Duodenal mucosa (tissue), 2 donors: Measurements from ENCODE around the gene SLC26A3.

Experiments
- H3K27ac ChIP-seq: one replicate; pipeline ENCODE4 v1.7.0; 2013; ENCODE audit warnings: low read depth, low read length
- H3K27me3 ChIP-seq, 2 donors: one replicate each; pipeline ENCODE4 v1.7.0; 2013; ENCODE audit warnings: low read length in 2 of 2, control low read depth in 1 of 2; ENCODE audit not compliant: insufficient read depth in 2 of 2, control insufficient read depth in 1 of 2
- H3K36me3 ChIP-seq, 2 donors: one replicate each; pipeline ENCODE4 v1.7.0; 2013; ENCODE audit warnings: low read length in 2 of 2, control low read depth in 1 of 2; ENCODE audit not compliant: insufficient read depth in 2 of 2, control insufficient read depth in 1 of 2
- H3K4me1 ChIP-seq, 2 donors: one replicate each; pipeline ENCODE4 v1.7.0; 2013; ENCODE audit warnings: low read length in 2 of 2, control low read depth in 1 of 2; ENCODE audit not compliant: insufficient read depth in 2 of 2, control insufficient read depth in 1 of 2
- H3K4me3 ChIP-seq, 2 donors: one replicate each; pipeline ENCODE4 v1.7.0; 2013; ENCODE audit warnings: low read length in 2 of 2, low read depth in 1 of 2
- H3K9ac ChIP-seq, 2 donors: one replicate each; pipeline ENCODE4 v1.7.0; 2013; ENCODE audit warnings: low read length in 2 of 2, low read depth in 1 of 2
- H3K9me3 ChIP-seq, 2 donors: one replicate each; pipeline ENCODE4 v1.7.0; 2013; ENCODE audit warnings: low read length in 2 of 2, control low read depth in 1 of 2; ENCODE audit not compliant: control insufficient read depth in 1 of 2

The SLC26A3 gene

GRCh38 chr7:107768263-107768662, 34.8 kb downstream of the SLC26A3 start:
- Histone ChIP-seq H3K9me3 (no peaks in the 10 kb centered on the region), H3K27ac (no peak overlapping the region), H3K27me3 (no peaks in the 10 kb centered on the region), H3K4me3 (no peak overlapping the region), H3K4me1 (no peaks in the 10 kb centered on the region), H3K9ac (no peak overlapping the region), H3K36me3 (peaks cover 16 to 34% of the 10 kb centered on the region in 2 donors)

- Histone ChIP-seq H3K27ac (no peak overlapping the region), H3K27me3 (no peaks in the 10 kb centered on the region), H3K4me1 (no peaks in the 10 kb centered on the region), H3K4me3 (no peak overlapping the region), H3K9ac (no peak overlapping the region), H3K9me3 (no peaks in the 10 kb centered on the region), H3K36me3 (peaks cover 16 to 32% of the 10 kb centered on the region in 2 donors)
Measured at GRCh38 chr7:107767391-107767790, 35.6 kb downstream of the SLC26A3 start.

- peaks cover 30 to 51% of the 10 kb centered on the region in 2 donors for H3K36me3 ChIP-seq
Measured at GRCh38 chr7:107758667-107759066, 44.4 kb downstream of the SLC26A3 start.

GRCh38 chr7:107754642-107755041, 48.4 kb downstream of the SLC26A3 start:
- H3K9ac ChIP-seq: no peak overlapping the region
- no peaks in the 10 kb centered on the region for H3K9me3 ChIP-seq
- no peaks in the 10 kb centered on the region for H3K27me3 ChIP-seq
- no peaks in the 10 kb centered on the region for H3K4me1 ChIP-seq
- no peak overlapping the region for H3K27ac ChIP-seq
- H3K4me3 ChIP-seq: no peak overlapping the region
- H3K36me3 ChIP-seq: peaks cover 31 to 67% of the 10 kb centered on the region in 2 donors

More at GRCh38 chr7:107758667-107759066, 44.4 kb downstream of the SLC26A3 start:
- Histone ChIP-seq H3K9ac (no peak overlapping the region), H3K9me3 (no peaks in the 10 kb centered on the region), H3K27ac (no peak overlapping the region), H3K4me1 (no peaks in the 10 kb centered on the region), H3K4me3 (no peak overlapping the region), H3K27me3 (no peaks in the 10 kb centered on the region)

GRCh38 chr7:107751113-107751512, 51.9 kb downstream of the SLC26A3 start:
- Histone ChIP-seq H3K4me3 (no peak overlapping the region), H3K36me3 (peaks cover 12 to 46% of the 10 kb centered on the region in 2 donors), H3K27ac (no peak overlapping the region), H3K27me3 (no peaks in the 10 kb centered on the region), H3K9me3 (no peaks in the 10 kb centered on the region), H3K4me1 (peaks cover under 1 to 4% of the 10 kb centered on the region in 2 donors), H3K9ac (no peak overlapping the region)

- Histone ChIP-seq H3K4me3 (no peak overlapping the region), H3K27me3 (no peaks in the 10 kb centered on the region), H3K9ac (no peak overlapping the region), H3K27ac (no peak overlapping the region), H3K9me3 (no peaks in the 10 kb centered on the region), H3K4me1 (peaks cover 19 to 26% of the 10 kb centered on the region in 2 donors), H3K36me3 (peaks cover 6 to 21% of the 10 kb centered on the region in 2 donors)
Measured at GRCh38 chr7:107746006-107746405, 57.0 kb downstream of the SLC26A3 start.

- peak overlapping the region; percentile 97 for H3K27ac ChIP-seq
Measured at GRCh38 chr7:107744345-107744750, 58.7 kb downstream of the SLC26A3 start.

GRCh38 chr7:107743567-107744344, 59.3 kb downstream of the SLC26A3 start, which contains the start of gene CBLL1:
Gene CBLL1 (plus strand): TSS chr7:107744142. CDS start chr7:107744164, 22 bp downstream.
- H3K4me1 ChIP-seq: peaks cover 19 to 26% of the 10 kb centered on the region in 2 donors

More at GRCh38 chr7:107744345-107744750, 58.7 kb downstream of the SLC26A3 start:
- Histone ChIP-seq H3K4me3 (peak overlapping the region; percentile 96 to 100), H3K9me3 (no peaks in the 10 kb centered on the region), H3K36me3 (peaks cover 0 to 7% of the 10 kb centered on the region in 2 donors), H3K4me1 (peaks cover 19 to 26% of the 10 kb centered on the region in 2 donors), H3K9ac (peak overlapping the region; percentile 93 to 97), H3K27me3 (no peaks in the 10 kb centered on the region)

GRCh38 chr7:107742678-107743566, 60.1 kb downstream of the SLC26A3 start:
- Histone ChIP-seq H3K9me3 (no peaks in the 10 kb centered on the region), H3K27ac (peak overlapping the region; percentile 97), H3K36me3 (no peaks in the 10 kb centered on the region)

More at GRCh38 chr7:107743567-107744344, 59.3 kb downstream of the SLC26A3 start, which contains the start of gene CBLL1:
- H3K36me3 ChIP-seq: peaks cover 0 to 1% of the 10 kb centered on the region in 2 donors
- no peaks in the 10 kb centered on the region for H3K27me3 ChIP-seq
- H3K9ac ChIP-seq: peak within 1 kb of the TSS; percentile 93 to 97
- H3K4me3 ChIP-seq: peak within 1 kb of the TSS; percentile 96 to 100
- peak within 1 kb of the TSS; percentile 97 for H3K27ac ChIP-seq
- no peaks in the 10 kb centered on the region for H3K9me3 ChIP-seq

More at GRCh38 chr7:107742678-107743566, 60.1 kb downstream of the SLC26A3 start:
- no peaks in the 10 kb centered on the region for H3K27me3 ChIP-seq
- H3K9ac ChIP-seq: peak overlapping the region; percentile 79 to 93
- H3K4me1 ChIP-seq: peaks cover 19 to 26% of the 10 kb centered on the region in 2 donors
- peak overlapping the region; percentile 96 to 100 for H3K4me3 ChIP-seq
